Upper lobe of left lung (tissue), 6 donors: ENCODE results near the gene GRM6. TPM values are rescaled to one million over a fixed set of nuclear protein-coding genes. Genes with fewer than 3 reads are reported as not detected.

Experiments used
- ATAC-seq, 2 donors: fragments of 200-7000 bp; cut with Tn5 transposase; one replicate each; pipeline ENCODE4 v1.9.1; 2022; ENCODE audit warnings: mild to moderate bottlenecking in 2 of 2, moderate library complexity in 2 of 2; ENCODE audit not compliant: low FRiP score in 2 of 2
- DNase-seq, 2 donors: peaks; one replicate each; pipeline ENCODE4 v3.0.0-alpha.2; 2019 to 2020
- H3K27ac ChIP-seq, 4 donors: fragments of 200-600 bp; sonication (generic); one replicate each; pipeline ENCODE4 v1.5.1; 2016 to 2019
- H3K27me3 ChIP-seq, 4 donors: fragments of 200-600 bp; sonication (generic); one replicate each; pipeline ENCODE4 v1.5.1; 2017 to 2019
- H3K36me3 ChIP-seq, 4 donors: fragments of 200-600 bp; sonication (generic); one replicate each; pipeline ENCODE4 v1.5.1; 2016 to 2019
- H3K4me1 ChIP-seq, 4 donors: fragments of 200-600 bp; sonication (generic); one replicate each; pipeline ENCODE4 v1.5.1; 2018 to 2019
- H3K4me3 ChIP-seq, 4 donors: fragments of 200-600 bp; sonication (generic); one replicate each; pipeline ENCODE4 v1.5.1; 2017 to 2019; ENCODE audit warnings: mild to moderate bottlenecking in 2 of 4, moderate library complexity in 1 of 4
- H3K9me3 ChIP-seq, 4 donors: fragments of 200-600 bp; sonication (generic); one replicate each; pipeline ENCODE4 v1.5.1; 2018 to 2019
- EP300 ChIP-seq, 4 donors: sonication (generic); formaldehyde crosslinking; IDR thresholded peaks; one replicate each; pipeline ENCODE4 v1.5.1; 2017; ENCODE audit warnings: antibody characterized with exemption in 4 of 4, control low read depth in 2 of 4
- POLR2A ChIP-seq, 4 donors: fragments of 450-650 bp; IDR thresholded peaks; one replicate each; pipeline ENCODE4 v1.5.1; 2016 to 2017; ENCODE audit warnings: antibody characterized with exemption in 4 of 4, mild to moderate bottlenecking in 2 of 4
- POLR2AphosphoS5 ChIP-seq, 2 donors: sonication (generic); formaldehyde crosslinking; IDR thresholded peaks; one replicate each; pipeline ENCODE4 v1.5.1; 2017; ENCODE audit warnings: antibody characterized with exemption in 2 of 2
- WGBS, 2 donors: methylation state at CpG; one replicate each; pipeline ENCODE4 v1.1.5; 2017 to 2018; 5-methylcytosine and 5-hydroxymethylcytosine counted together
- total RNA-seq, 6 donors: library from RNA; depleted of rRNA in 4 of 6; stranded (reverse); fragments of >200 nt in 4 of 6; gene quantifications; one replicate each; pipeline versions ENCODE4 v1.1.0 to v1.2.1, GENCODE V29; 2016 to 2021
- TF ChIP-seq, protein P1 (sequence below), 6 experiments: fragments of 450-650 bp in 4 of 6; fragments of 200-600 bp in 2 of 6; sonication (generic) in 2 of 6; IDR thresholded peaks; one replicate each; pipeline ENCODE4 v1.5.1; 2016 to 2019; ENCODE audit warnings: antibody characterized with exemption in 6 of 6
- donor health status: DM: no; HTN: no; CAD: no; lungs with moderate emphysema.
- donor health status: DM: no; HTN: yes; CAD: no; lungs with severe emphysema.

GRM6 gene
- total RNA-seq, 6 donors from 2014 or later: not detected

DNA sequence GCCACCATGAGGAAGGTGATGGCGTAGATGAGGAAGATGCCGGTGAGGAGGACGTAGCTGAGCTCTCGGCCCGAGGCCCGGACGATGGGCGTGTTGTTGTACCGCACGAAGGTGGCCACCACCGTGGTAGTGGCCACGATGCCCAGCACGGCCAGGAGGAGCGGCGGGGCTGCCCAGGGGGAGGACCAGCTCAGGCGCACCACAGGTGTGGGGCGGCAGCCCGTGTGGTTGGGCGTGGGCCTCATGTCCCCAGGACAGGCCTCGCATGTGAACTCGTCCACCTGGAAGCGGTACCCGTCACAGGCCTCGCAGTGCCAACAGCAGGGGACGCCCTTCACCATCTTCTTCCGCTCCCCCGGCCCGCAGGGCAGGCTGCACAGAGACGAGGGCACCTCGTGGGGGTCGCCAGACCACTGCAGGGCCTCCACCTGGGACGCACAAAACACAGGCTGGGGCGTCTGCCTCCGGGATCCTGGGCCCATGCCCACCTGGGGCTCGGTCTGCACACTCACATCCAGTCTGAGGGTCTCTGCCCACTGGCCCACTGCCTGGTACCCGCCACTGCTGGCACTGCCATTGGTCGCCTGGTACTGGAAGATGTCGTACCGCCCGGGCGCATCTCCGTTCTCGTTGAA lies 8.7 kb downstream of the GRM6 start:
- no peak overlapping the region for H3K27ac ChIP-seq
- no peaks in the 10 kb centered on the region for H3K36me3 ChIP-seq
- ATAC-seq (peak in 1 of 2 donors; percentile 4), DNase-seq (peak in 1 of 2 donors; percentile 82)
- H3K27me3 ChIP-seq: no peaks in the 10 kb centered on the region
- no peak for TF ChIP-seq EP300 (IDR thresholded peaks at IDR 0.05)
- TF ChIP-seq POLR2AphosphoS5 (IDR thresholded peaks at IDR 0.05): no peak
- TF ChIP-seq POLR2A (IDR thresholded peaks at IDR 0.05): no peak
- TF ChIP-seq, protein P1, sequence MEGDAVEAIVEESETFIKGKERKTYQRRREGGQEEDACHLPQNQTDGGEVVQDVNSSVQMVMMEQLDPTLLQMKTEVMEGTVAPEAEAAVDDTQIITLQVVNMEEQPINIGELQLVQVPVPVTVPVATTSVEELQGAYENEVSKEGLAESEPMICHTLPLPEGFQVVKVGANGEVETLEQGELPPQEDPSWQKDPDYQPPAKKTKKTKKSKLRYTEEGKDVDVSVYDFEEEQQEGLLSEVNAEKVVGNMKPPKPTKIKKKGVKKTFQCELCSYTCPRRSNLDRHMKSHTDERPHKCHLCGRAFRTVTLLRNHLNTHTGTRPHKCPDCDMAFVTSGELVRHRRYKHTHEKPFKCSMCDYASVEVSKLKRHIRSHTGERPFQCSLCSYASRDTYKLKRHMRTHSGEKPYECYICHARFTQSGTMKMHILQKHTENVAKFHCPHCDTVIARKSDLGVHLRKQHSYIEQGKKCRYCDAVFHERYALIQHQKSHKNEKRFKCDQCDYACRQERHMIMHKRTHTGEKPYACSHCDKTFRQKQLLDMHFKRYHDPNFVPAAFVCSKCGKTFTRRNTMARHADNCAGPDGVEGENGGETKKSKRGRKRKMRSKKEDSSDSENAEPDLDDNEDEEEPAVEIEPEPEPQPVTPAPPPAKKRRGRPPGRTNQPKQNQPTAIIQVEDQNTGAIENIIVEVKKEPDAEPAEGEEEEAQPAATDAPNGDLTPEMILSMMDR (IDR thresholded peaks at IDR 0.05): no peak
- H3K4me3 ChIP-seq: no peak overlapping the region
- no peaks in the 10 kb centered on the region for H3K4me1 ChIP-seq
- H3K9me3 ChIP-seq: peaks cover 15 to 82% (median 62%) of the 10 kb centered on the region in 4 donors
- 95 to 100% methylated on average over 21 to 41 of the region's 43 CpGs for WGBS, 2 donors

DNA sequence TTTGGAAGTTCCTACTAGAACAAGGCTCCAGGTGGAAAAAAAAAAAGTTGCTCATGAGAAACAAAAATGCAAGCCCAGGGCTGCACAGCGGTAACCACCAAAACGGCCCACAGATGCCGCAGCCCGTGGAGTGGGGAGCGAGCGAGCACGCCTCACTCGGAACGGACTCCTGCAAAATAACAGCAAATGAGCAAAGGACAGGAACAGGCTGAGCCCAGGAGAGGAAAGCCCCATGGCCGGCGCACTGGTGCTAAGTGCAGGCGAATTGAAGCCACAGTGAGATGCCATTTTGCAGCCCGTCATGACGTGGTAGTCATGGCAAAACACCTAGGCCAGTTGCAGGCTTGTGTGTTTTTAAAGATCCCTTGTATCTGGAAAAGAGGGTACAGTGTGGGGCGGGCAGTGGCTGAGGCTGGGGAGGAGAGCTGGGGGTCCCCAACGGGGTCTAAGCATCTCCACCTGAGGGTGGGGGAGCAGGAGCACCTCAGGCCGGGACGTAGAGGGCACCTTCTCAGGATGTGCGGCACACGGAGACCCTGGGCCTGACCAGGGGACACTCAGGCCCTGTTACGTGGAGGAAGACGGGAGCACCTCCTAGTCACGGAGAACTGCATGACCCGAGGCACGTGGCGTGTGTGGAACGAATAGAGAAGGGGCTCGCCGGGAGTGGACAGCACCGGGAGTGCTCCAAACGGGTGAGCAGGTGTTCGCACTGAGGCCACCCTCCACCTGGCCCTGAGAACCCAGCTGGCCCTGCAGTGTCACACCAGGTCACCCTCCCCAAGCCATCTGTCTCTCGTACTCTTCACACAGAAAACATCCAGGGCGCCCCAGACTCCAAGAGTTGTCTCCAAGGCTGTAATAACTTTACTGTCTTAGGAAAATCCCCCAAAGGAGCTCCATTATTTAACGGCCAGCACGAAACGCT lies 10.7 kb downstream of the GRM6 start:
- no peak overlapping the region for H3K4me3 ChIP-seq
- DNase-seq (peak in 1 of 2 donors; percentile 55), ATAC-seq (no peak)
- H3K27ac ChIP-seq: no peak overlapping the region
- WGBS, 2 donors: 91 to 96% methylated on average over 36 to 37 of the region's 37 CpGs
- TF ChIP-seq POLR2AphosphoS5 (IDR thresholded peaks at IDR 0.05) (no peak), EP300 (IDR thresholded peaks at IDR 0.05) (no peak), POLR2A (IDR thresholded peaks at IDR 0.05) (no peak)
- TF ChIP-seq, protein P1 (IDR thresholded peaks at IDR 0.05): no peak
- peaks cover 23 to 85% (median 69%) of the 10 kb centered on the region in 4 donors for H3K9me3 ChIP-seq
- no peaks in the 10 kb centered on the region for H3K4me1 ChIP-seq
- H3K27me3 ChIP-seq: no peaks in the 10 kb centered on the region
- no peaks in the 10 kb centered on the region for H3K36me3 ChIP-seq

DNA sequence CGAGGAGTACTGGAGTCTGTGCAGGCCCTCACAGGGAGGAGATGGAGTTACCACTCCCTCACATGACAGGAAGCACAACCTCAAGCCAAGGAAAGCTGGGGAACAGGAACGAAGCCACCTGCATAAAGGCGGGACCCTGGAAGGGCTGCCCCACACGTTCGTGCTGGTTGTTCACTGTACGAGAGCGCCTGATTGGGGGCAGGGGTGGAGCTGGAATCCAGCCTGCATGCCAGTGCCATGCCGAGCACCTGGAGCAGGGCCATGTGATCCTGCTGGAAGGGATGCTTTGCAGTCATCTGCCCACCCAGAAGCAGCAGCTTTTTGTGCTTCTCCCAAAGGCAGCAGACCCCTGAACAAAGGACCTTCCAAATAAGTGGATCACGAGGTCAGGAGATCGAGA lies 11.4 kb downstream of the GRM6 start:
- ATAC-seq: no peak
- TF ChIP-seq POLR2A (IDR thresholded peaks at IDR 0.05): no peak
- TF ChIP-seq POLR2AphosphoS5 (IDR thresholded peaks at IDR 0.05): no peak
- TF ChIP-seq, protein P1 (IDR thresholded peaks at IDR 0.05): no peak
- no peak for TF ChIP-seq EP300 (IDR thresholded peaks at IDR 0.05)
- Histone ChIP-seq H3K9me3 (peaks cover 30 to 86% (median 70%) of the 10 kb centered on the region in 4 donors), H3K27ac (no peak overlapping the region), H3K36me3 (no peaks in the 10 kb centered on the region), H3K4me3 (no peak overlapping the region), H3K4me1 (no peaks in the 10 kb centered on the region), H3K27me3 (no peaks in the 10 kb centered on the region)
- WGBS, 2 donors: 88 to 90% methylated on average over 10 of the region's 10 CpGs
- DNase-seq: peak in 1 of 2 donors; percentile 25

DNA sequence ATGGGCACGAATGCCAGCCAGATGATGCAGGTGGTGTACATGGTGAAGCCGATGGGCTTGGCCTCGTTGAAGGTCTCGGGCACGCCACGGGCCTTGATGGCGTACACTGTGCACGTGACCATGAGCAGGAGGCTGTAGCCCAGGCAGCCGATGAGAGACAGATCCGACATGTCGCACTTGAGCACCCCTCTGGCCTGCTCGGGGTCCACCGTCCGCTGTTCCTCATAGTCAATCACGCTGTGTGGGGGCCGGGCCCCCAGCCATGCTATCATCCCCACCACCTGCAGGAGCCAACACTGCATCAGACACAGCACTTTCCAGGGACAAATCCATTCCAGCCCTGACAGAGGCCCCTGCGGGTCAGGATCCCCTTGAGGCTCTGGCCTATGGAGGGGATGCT lies 12.2 kb downstream of the GRM6 start:
- Histone ChIP-seq H3K9me3 (peaks cover 30 to 91% (median 69%) of the 10 kb centered on the region in 4 donors), H3K4me1 (no peaks in the 10 kb centered on the region), H3K27me3 (no peaks in the 10 kb centered on the region), H3K4me3 (no peak overlapping the region), H3K27ac (no peak overlapping the region), H3K36me3 (peaks cover 0 to 1% (median 0%) of the 10 kb centered on the region in 4 donors)
- WGBS, 2 donors: 91 to 93% methylated on average over 4 to 16 of the region's 17 CpGs
- DNase-seq (peak in 1 of 2 donors; percentile 67), ATAC-seq (no peak)
- TF ChIP-seq POLR2A (IDR thresholded peaks at IDR 0.05) (no peak), EP300 (IDR thresholded peaks at IDR 0.05) (no peak), POLR2AphosphoS5 (IDR thresholded peaks at IDR 0.05) (no peak)
- TF ChIP-seq, protein P1 (IDR thresholded peaks at IDR 0.05): no peak
